SK-N-SH treated with all-trans-retinoic acid at 6 μM for 48 hours (cell line): ENCODE results near the gene MINDY4B.

Experiments used
- ATAC-seq: fragments of 200-7000 bp; cut with Tn5 transposase; 3 replicates; pipeline ENCODE4 v1.9.1; 2020; ENCODE audit warnings: mild to moderate bottlenecking, moderate library complexity
- ARNTL ChIP-seq: fragments of 450-650 bp; formaldehyde crosslinking; IDR thresholded peaks from 2 replicates; pipeline ENCODE4 v1.5.0; 2020; ENCODE audit warnings: low read depth, mild to moderate bottlenecking, moderate library complexity, borderline replicate concordance
- BACH2 ChIP-seq: fragments of 250-450 bp; sonication (Bioruptor Pico); IDR thresholded peaks from 2 replicates; pipeline ENCODE4 v1.9.0; 2021; ENCODE audit warnings: mild to moderate bottlenecking, borderline replicate concordance
- CSDC2 ChIP-seq: fragments of 250-450 bp; sonication (Bioruptor Pico); IDR thresholded peaks from 2 replicates; pipeline ENCODE4 v1.5.0; 2020; ENCODE audit warnings: mild to moderate bottlenecking, moderate library complexity
- ESRRG ChIP-seq: fragments of 250-450 bp; sonication (Bioruptor Pico); IDR thresholded peaks from 2 replicates; pipeline ENCODE4 v1.6.1; 2021; ENCODE audit warnings: mild to moderate bottlenecking
- GLIS3 ChIP-seq: fragments of 250-450 bp; sonication (Bioruptor Pico); IDR thresholded peaks from 2 replicates; pipeline ENCODE4 v1.5.0; 2020; ENCODE audit warnings: mild to moderate bottlenecking, moderate library complexity
- ISL1 ChIP-seq: fragments of 250-450 bp; sonication (Bioruptor Pico); IDR thresholded peaks from 2 replicates; pipeline ENCODE4 v2.1.2; 2022; ENCODE audit warnings: mild to moderate bottlenecking, moderate library complexity
- OSR1 ChIP-seq: fragments of 250-450 bp; sonication (Bioruptor Pico); IDR thresholded peaks from 2 replicates; pipeline ENCODE4 v1.8.0; 2022; ENCODE audit warnings: moderate library complexity, mild to moderate bottlenecking, inconsistent platforms
- PPARA ChIP-seq: fragments of 250-450 bp; sonication (Bioruptor Pico); IDR thresholded peaks from 2 replicates; pipeline ENCODE4 v1.5.0; 2020; ENCODE audit warnings: mild to moderate bottlenecking, borderline replicate concordance
- RARB ChIP-seq: fragments of 250-450 bp; sonication (Bioruptor Pico); IDR thresholded peaks from 2 replicates; pipeline ENCODE4 v1.8.0; 2021; ENCODE audit warnings: mild to moderate bottlenecking, moderate library complexity
- SNAI2 ChIP-seq: fragments of 250-450 bp; sonication (Bioruptor Pico); IDR thresholded peaks from 2 replicates; pipeline ENCODE4 v1.5.0; 2020; ENCODE audit warnings: mild to moderate bottlenecking, moderate library complexity
- TCF4 ChIP-seq: fragments of 250-450 bp; sonication (Bioruptor Pico); IDR thresholded peaks from 2 replicates; pipeline ENCODE4 v1.8.0; 2021; ENCODE audit warnings: mild to moderate bottlenecking, moderate library complexity, borderline replicate concordance
- TOX ChIP-seq: fragments of 250-450 bp; sonication (Bioruptor Pico); IDR thresholded peaks from 2 replicates; pipeline ENCODE4 v1.8.0; 2021; ENCODE audit warnings: mild to moderate bottlenecking, moderate library complexity, borderline replicate concordance
- ZC3H10 ChIP-seq: fragments of 250-450 bp; sonication (Bioruptor Pico); IDR thresholded peaks from 2 replicates; pipeline ENCODE4 v1.5.1; 2021; ENCODE audit warnings: mild to moderate bottlenecking, moderate library complexity
- ZFP3 ChIP-seq: fragments of 250-450 bp; sonication (Bioruptor Pico); IDR thresholded peaks from 2 replicates; pipeline ENCODE4 v1.5.0; 2020; ENCODE audit warnings: mild to moderate bottlenecking, moderate library complexity
- ZFP30 ChIP-seq: fragments of 450-650 bp; formaldehyde crosslinking; IDR thresholded peaks from 2 replicates; pipeline ENCODE4 v1.5.0; 2022; ENCODE audit warnings: mild to moderate bottlenecking, moderate library complexity
- ZNF565 ChIP-seq: fragments of 450-650 bp; formaldehyde crosslinking; conservative IDR thresholded peaks from 2 replicates; pipeline ENCODE4 v1.5.0; 2020; ENCODE audit warnings: low read depth, mild to moderate bottlenecking, moderate library complexity
- ZNF70 ChIP-seq: fragments of 450-650 bp; formaldehyde crosslinking; IDR thresholded peaks from 2 replicates; pipeline ENCODE4 v1.5.0; 2020; ENCODE audit warnings: mild to moderate bottlenecking, moderate library complexity
- TF ChIP-seq, protein P1 (sequence below): fragments of 250-450 bp; sonication (Bioruptor Pico); IDR thresholded peaks from 2 replicates; pipeline ENCODE4 v1.8.0; 2021; ENCODE audit warnings: low read depth, mild to moderate bottlenecking, moderate library complexity, borderline replicate concordance
- TF ChIP-seq, protein P2 (sequence below): fragments of 250-450 bp; sonication (Bioruptor Pico); IDR thresholded peaks from 2 replicates; pipeline ENCODE4 v1.5.1; 2020; ENCODE audit warnings: low read depth, mild to moderate bottlenecking, moderate library complexity
- TF ChIP-seq, protein P3 (sequence below): fragments of 250-450 bp; sonication (Bioruptor Pico); IDR thresholded peaks from 2 replicates; pipeline ENCODE4 v1.8.0; 2020; ENCODE audit warnings: mild to moderate bottlenecking, moderate library complexity, borderline replicate concordance
- TF ChIP-seq, protein P4 (sequence below): fragments of 250-450 bp; sonication (Bioruptor Pico); IDR thresholded peaks from 2 replicates; pipeline ENCODE4 v1.5.1; 2021; ENCODE audit warnings: mild to moderate bottlenecking, moderate library complexity
- TF ChIP-seq, protein P5 (sequence below): fragments of 250-450 bp; sonication (Bioruptor Pico); IDR thresholded peaks from 2 replicates; pipeline ENCODE4 v1.5.0; 2020; ENCODE audit warnings: mild to moderate bottlenecking, moderate library complexity

MINDY4B gene

DNA sequence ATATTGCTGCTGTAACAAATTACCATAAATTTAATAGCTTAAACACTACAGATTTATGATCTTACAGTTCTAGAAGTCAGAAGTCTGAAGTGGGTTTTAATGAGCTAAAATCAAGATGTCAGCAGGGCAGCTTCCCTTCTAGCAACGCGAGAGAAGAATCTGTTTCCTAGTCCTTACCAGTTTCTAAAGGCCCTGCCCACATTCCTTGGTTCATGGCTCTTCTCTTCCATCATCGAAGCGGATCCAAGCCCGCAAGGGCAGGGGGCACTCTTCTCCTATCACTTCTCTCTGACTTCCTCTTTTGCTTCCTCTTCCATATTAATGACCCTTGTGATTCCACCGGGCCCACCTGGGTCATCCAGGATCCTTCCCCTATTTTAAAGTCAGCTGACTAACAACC lies 16.1 kb downstream of the MINDY4B start:
- TF ChIP-seq ESRRG (CRISPR knock-in tag) (no peak), ISL1 (no peak), ZC3H10 (CRISPR knock-in tag) (no peak), PPARA (CRISPR knock-in tag) (no peak)
- ATAC-seq = no peak

DNA sequence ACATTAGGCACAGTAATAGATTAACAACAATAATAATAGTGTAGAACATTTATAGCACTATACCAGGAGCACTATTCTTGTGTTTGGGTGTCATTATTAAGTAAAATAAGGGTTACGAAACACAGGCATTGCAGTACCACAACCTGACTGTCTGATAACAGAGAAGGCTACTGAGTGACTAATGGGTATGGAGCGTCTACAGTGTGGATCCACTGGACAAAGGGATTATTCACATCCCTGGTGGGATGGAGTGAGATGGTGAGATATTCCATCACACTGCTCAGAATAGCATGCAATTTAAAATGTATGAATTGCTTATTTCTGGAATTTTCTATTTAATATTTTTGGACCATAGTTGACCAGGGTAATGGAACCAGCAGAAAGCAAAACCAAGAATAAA lies 18.2 kb downstream of the MINDY4B start:
- ATAC-seq = no peak
- TF ChIP-seq BACH2 (no peak), PPARA (CRISPR knock-in tag) (no peak), CSDC2 (CRISPR knock-in tag) (no peak), TOX (CRISPR knock-in tag) (no peak), GLIS3 (no peak), ARNTL (CRISPR knock-in tag) (no peak), ZNF70 (CRISPR knock-in tag) (no peak), ISL1 (no peak), SNAI2 (CRISPR knock-in tag) (no peak), ESRRG (CRISPR knock-in tag) (no peak), OSR1 (CRISPR knock-in tag) (no peak), ZFP30 (CRISPR knock-in tag) (no peak)
- TF ChIP-seq, protein P1, sequence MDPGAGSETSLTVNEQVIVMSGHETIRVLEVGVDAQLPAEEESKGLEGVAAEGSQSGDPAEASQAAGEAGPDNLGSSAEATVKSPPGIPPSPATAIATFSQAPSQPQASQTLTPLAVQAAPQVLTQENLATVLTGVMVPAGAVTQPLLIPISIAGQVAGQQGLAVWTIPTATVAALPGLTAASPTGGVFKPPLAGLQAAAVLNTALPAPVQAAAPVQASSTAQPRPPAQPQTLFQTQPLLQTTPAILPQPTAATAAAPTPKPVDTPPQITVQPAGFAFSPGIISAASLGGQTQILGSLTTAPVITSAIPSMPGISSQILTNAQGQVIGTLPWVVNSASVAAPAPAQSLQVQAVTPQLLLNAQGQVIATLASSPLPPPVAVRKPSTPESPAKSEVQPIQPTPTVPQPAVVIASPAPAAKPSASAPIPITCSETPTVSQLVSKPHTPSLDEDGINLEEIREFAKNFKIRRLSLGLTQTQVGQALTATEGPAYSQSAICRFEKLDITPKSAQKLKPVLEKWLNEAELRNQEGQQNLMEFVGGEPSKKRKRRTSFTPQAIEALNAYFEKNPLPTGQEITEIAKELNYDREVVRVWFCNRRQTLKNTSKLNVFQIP (CRISPR knock-in tag) = no peak
- TF ChIP-seq, protein P2, sequence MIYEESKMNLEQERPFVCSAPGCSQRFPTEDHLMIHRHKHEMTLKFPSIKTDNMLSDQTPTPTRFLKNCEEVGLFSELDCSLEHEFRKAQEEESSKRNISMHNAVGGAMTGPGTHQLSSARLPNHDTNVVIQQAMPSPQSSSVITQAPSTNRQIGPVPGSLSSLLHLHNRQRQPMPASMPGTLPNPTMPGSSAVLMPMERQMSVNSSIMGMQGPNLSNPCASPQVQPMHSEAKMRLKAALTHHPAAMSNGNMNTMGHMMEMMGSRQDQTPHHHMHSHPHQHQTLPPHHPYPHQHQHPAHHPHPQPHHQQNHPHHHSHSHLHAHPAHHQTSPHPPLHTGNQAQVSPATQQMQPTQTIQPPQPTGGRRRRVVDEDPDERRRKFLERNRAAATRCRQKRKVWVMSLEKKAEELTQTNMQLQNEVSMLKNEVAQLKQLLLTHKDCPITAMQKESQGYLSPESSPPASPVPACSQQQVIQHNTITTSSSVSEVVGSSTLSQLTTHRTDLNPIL (CRISPR knock-in tag) = no peak
- TF ChIP-seq, protein P3, sequence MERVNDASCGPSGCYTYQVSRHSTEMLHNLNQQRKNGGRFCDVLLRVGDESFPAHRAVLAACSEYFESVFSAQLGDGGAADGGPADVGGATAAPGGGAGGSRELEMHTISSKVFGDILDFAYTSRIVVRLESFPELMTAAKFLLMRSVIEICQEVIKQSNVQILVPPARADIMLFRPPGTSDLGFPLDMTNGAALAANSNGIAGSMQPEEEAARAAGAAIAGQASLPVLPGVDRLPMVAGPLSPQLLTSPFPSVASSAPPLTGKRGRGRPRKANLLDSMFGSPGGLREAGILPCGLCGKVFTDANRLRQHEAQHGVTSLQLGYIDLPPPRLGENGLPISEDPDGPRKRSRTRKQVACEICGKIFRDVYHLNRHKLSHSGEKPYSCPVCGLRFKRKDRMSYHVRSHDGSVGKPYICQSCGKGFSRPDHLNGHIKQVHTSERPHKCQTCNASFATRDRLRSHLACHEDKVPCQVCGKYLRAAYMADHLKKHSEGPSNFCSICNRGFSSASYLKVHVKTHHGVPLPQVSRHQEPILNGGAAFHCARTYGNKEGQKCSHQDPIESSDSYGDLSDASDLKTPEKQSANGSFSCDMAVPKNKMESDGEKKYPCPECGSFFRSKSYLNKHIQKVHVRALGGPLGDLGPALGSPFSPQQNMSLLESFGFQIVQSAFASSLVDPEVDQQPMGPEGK (CRISPR knock-in tag) = no peak

DNA sequence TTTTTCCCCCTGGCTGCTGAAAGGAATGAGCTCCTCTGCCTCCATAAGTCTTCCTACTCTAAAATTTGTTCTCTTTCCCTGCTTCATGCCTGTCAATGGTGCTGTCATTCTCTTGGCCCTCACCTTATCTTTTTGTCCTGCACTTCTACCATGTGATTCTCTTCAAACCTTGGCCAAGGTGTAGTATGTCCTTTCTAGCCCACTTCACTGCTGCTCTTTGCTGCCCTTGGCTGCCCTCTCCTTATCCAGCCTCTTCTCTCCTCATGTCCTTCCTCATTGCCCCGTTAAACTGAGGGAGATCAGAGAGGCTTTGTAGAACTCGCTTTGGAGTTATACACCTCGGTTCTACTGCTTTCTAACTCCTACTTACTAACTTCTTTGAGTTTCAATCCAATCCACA lies 19.7 kb downstream of the MINDY4B start:
- no peak for ATAC-seq
- TF ChIP-seq OSR1 (CRISPR knock-in tag) (no peak), PPARA (CRISPR knock-in tag) (no peak), ZNF70 (CRISPR knock-in tag) (no peak), SNAI2 (CRISPR knock-in tag) (no peak), GLIS3 (no peak), ESRRG (CRISPR knock-in tag) (no peak), ZNF565 (CRISPR knock-in tag) (no peak), ZFP3 (no peak), ZFP30 (CRISPR knock-in tag) (no peak), ISL1 (no peak), BACH2 (no peak), TOX (CRISPR knock-in tag) (no peak), RARB (CRISPR knock-in tag) (no peak), TCF4 (CRISPR knock-in tag) (no peak), ZC3H10 (CRISPR knock-in tag) (no peak)
- TF ChIP-seq, protein P1 (CRISPR knock-in tag) = no peak
- TF ChIP-seq, protein P3 (CRISPR knock-in tag) = no peak
- TF ChIP-seq, protein P4, sequence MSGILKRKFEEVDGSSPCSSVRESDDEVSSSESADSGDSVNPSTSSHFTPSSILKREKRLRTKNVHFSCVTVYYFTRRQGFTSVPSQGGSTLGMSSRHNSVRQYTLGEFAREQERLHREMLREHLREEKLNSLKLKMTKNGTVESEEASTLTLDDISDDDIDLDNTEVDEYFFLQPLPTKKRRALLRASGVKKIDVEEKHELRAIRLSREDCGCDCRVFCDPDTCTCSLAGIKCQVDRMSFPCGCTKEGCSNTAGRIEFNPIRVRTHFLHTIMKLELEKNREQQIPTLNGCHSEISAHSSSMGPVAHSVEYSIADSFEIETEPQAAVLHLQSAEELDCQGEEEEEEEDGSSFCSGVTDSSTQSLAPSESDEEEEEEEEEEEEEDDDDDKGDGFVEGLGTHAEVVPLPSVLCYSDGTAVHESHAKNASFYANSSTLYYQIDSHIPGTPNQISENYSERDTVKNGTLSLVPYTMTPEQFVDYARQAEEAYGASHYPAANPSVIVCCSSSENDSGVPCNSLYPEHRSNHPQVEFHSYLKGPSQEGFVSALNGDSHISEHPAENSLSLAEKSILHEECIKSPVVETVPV (CRISPR knock-in tag) = no peak
- TF ChIP-seq, protein P5, sequence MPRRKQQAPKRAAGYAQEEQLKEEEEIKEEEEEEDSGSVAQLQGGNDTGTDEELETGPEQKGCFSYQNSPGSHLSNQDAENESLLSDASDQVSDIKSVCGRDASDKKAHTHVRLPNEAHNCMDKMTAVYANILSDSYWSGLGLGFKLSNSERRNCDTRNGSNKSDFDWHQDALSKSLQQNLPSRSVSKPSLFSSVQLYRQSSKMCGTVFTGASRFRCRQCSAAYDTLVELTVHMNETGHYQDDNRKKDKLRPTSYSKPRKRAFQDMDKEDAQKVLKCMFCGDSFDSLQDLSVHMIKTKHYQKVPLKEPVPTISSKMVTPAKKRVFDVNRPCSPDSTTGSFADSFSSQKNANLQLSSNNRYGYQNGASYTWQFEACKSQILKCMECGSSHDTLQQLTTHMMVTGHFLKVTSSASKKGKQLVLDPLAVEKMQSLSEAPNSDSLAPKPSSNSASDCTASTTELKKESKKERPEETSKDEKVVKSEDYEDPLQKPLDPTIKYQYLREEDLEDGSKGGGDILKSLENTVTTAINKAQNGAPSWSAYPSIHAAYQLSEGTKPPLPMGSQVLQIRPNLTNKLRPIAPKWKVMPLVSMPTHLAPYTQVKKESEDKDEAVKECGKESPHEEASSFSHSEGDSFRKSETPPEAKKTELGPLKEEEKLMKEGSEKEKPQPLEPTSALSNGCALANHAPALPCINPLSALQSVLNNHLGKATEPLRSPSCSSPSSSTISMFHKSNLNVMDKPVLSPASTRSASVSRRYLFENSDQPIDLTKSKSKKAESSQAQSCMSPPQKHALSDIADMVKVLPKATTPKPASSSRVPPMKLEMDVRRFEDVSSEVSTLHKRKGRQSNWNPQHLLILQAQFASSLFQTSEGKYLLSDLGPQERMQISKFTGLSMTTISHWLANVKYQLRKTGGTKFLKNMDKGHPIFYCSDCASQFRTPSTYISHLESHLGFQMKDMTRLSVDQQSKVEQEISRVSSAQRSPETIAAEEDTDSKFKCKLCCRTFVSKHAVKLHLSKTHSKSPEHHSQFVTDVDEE (CRISPR knock-in tag) = no peak
